Neural progenitor cell (in vitro differentiated cells): ENCODE measurements around the gene HSP90AB1. TPM values are rescaled to one million over a fixed set of nuclear protein-coding genes. Genes with fewer than 3 reads are reported as not detected.
A peak's percentile ranks its signal among the peaks of the same experiment; 100 is the strongest.

Experiments
- DNase-seq: peaks from one replicate; pipeline ENCODE4 v3.0.0-alpha.2; 2016; ENCODE audit warnings: low spot score
- H2AFZ ChIP-seq: fragments of 200-600 bp; sonication (generic); replicated peaks from 2 replicates; pipeline ENCODE4 v1.6.1; 2016; ENCODE audit warnings: antibody characterized with exemption
- H3F3A ChIP-seq: fragments of 200-600 bp; sonication (generic); 2 replicates; pipeline ENCODE4 v1.6.1; 2016; ENCODE audit warnings: antibody characterized with exemption, low read depth
- H3K27ac ChIP-seq: fragments of 200-600 bp; sonication (generic); 2 replicates; pipeline ENCODE4 v1.5.1; 2016; ENCODE audit warnings: mild to moderate bottlenecking
- H3K27me3 ChIP-seq: fragments of 200-600 bp; sonication (generic); 2 replicates; pipeline ENCODE4 v1.6.1; 2016; ENCODE audit warnings: mild to moderate bottlenecking, moderate library complexity
- H3K36me3 ChIP-seq: fragments of 200-600 bp; sonication (generic); 2 replicates; pipeline ENCODE4 v1.5.1; 2016
- H3K4me1 ChIP-seq: fragments of 200-600 bp; sonication (generic); 2 replicates; pipeline ENCODE4 v1.6.1; 2016; ENCODE audit warnings: mixed run types
- H3K4me2 ChIP-seq: fragments of 200-600 bp; sonication (generic); 2 replicates; pipeline ENCODE4 v1.6.1; 2016
- H3K4me3 ChIP-seq: fragments of 200-600 bp; sonication (generic); 2 replicates; pipeline ENCODE4 v1.5.1; 2016
- H3K79me2 ChIP-seq: fragments of 200-600 bp; sonication (generic); 2 replicates; pipeline ENCODE4 v1.6.1; 2016; ENCODE audit warnings: low read depth
- H3K9ac ChIP-seq: fragments of 200-600 bp; sonication (generic); 2 replicates; pipeline ENCODE4 v1.6.1; 2016
- H3K9me3 ChIP-seq: fragments of 200-600 bp; sonication (generic); 2 replicates; pipeline ENCODE4 v1.5.1; 2016; ENCODE audit warnings: low read depth
- H4K20me1 ChIP-seq: fragments of 200-600 bp; sonication (generic); 2 replicates; pipeline ENCODE4 v1.6.1; 2016; ENCODE audit warnings: low read depth
- H3K27ac Mint-ChIP-seq: 3 replicates; pipeline ENCODE4 v1.8.0; 2021; ENCODE audit warnings: mixed read lengths
- H3K27me3 Mint-ChIP-seq: 2 replicates; pipeline ENCODE4 v1.8.0; 2022; ENCODE audit warnings: low read depth, mild to moderate bottlenecking, inconsistent platforms, moderate library complexity, mixed read lengths; ENCODE audit not compliant: insufficient read depth
- H3K36me3 Mint-ChIP-seq: 3 replicates; pipeline ENCODE4 v1.8.0; 2021; ENCODE audit warnings: mixed read lengths
- H3K4me1 Mint-ChIP-seq: 3 replicates; pipeline ENCODE4 v1.8.0; 2021; ENCODE audit warnings: mixed read lengths
- H3K4me3 Mint-ChIP-seq: 3 replicates; pipeline ENCODE4 v1.8.0; 2021; ENCODE audit warnings: mild to moderate bottlenecking, moderate library complexity, mixed read lengths
- H3K9me3 Mint-ChIP-seq: 3 replicates; pipeline ENCODE4 v1.8.0; 2020; ENCODE audit warnings: mixed read lengths
- EZH2 ChIP-seq: fragments of 200-600 bp; sonication (generic); IDR thresholded peaks from 2 replicates; pipeline ENCODE4 v1.6.1; 2017; ENCODE audit warnings: antibody characterized with exemption, mild to moderate bottlenecking, moderate library complexity
- EZH2phosphoT487 ChIP-seq: fragments of 200-600 bp; sonication (generic); IDR thresholded peaks from 2 replicates; pipeline ENCODE4 v1.6.1; 2017; ENCODE audit warnings: antibody characterized with exemption
- total RNA-seq: library from RNA; depleted of rRNA; stranded (reverse); fragments of >200 nt; gene quantifications from 2 replicates; pipeline ENCODE4 v1.2.3, GENCODE V29; 2015; ENCODE audit warnings: low replicate concordance
- TF ChIP-seq, protein P1 (sequence below): fragments of 200-600 bp; sonication (generic); IDR thresholded peaks from 2 replicates; pipeline ENCODE4 v1.5.1; 2017; ENCODE audit warnings: antibody characterized with exemption, mild to moderate bottlenecking

The HSP90AB1 gene
- total RNA-seq, 1 donor from 2014 or later, result 2,068 TPM

- Histone ChIP-seq H3F3A (peaks cover 57% of the 10 kb centered on the region), H2AFZ (peak within 1 kb of the TSS; percentile 96), H4K20me1 (peaks cover 45% of the 10 kb centered on the region), H3K79me2 (peaks cover 43% of the 10 kb centered on the region), H3K4me1 (peaks cover 10% of the 10 kb centered on the region), H3K27me3 (no peaks in the 10 kb centered on the region), H3K9me3 (no peaks in the 10 kb centered on the region), H3K4me2 (peak within 1 kb of the TSS; percentile 99), H3K36me3 (peaks cover 6% of the 10 kb centered on the region), H3K4me3 (peak within 1 kb of the TSS; percentile 96), H3K27ac (peak within 1 kb of the TSS; percentile 93), H3K9ac (peak within 1 kb of the TSS; percentile 82)
- peaks cover 18% of the 10 kb centered on the region for H3K36me3 Mint-ChIP-seq
- H3K4me1 Mint-ChIP-seq, result peaks cover 35% of the 10 kb centered on the region
- no peaks in the 10 kb centered on the region for H3K9me3 Mint-ChIP-seq
- no peak for TF ChIP-seq EZH2
- TF ChIP-seq, protein P1, sequence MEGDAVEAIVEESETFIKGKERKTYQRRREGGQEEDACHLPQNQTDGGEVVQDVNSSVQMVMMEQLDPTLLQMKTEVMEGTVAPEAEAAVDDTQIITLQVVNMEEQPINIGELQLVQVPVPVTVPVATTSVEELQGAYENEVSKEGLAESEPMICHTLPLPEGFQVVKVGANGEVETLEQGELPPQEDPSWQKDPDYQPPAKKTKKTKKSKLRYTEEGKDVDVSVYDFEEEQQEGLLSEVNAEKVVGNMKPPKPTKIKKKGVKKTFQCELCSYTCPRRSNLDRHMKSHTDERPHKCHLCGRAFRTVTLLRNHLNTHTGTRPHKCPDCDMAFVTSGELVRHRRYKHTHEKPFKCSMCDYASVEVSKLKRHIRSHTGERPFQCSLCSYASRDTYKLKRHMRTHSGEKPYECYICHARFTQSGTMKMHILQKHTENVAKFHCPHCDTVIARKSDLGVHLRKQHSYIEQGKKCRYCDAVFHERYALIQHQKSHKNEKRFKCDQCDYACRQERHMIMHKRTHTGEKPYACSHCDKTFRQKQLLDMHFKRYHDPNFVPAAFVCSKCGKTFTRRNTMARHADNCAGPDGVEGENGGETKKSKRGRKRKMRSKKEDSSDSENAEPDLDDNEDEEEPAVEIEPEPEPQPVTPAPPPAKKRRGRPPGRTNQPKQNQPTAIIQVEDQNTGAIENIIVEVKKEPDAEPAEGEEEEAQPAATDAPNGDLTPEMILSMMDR, result peak; percentile 70
- peaks cover 10% of the 10 kb centered on the region for H3K27me3 Mint-ChIP-seq
- peak within 1 kb of the TSS; percentile 91 for H3K4me3 Mint-ChIP-seq
- peak; percentile 93 for DNase-seq
- H3K27ac Mint-ChIP-seq, result peak within 1 kb of the TSS; percentile 96
These were observed 10.3 kb downstream of the HSP90AB1 start, which contains the start of gene SLC35B2 for GRCh38 chr6:44257025-44257752. SLC35B2 (minus strand) TSS chr6:44257528; CDS start chr6:44257410, 118 bp downstream.

- no peak for DNase-seq
- peaks cover 15% of the 10 kb centered on the region for H3K36me3 Mint-ChIP-seq
- peak overlapping the region; percentile 96 for H3K4me3 ChIP-seq
- peak overlapping the region; percentile 99 for H3K4me2 ChIP-seq
- H3K9me3 ChIP-seq, result no peaks in the 10 kb centered on the region
- peaks cover 10% of the 10 kb centered on the region for H3K4me1 ChIP-seq
- H3K4me1 Mint-ChIP-seq, result peaks cover 40% of the 10 kb centered on the region
- no peaks in the 10 kb centered on the region for H3K27me3 ChIP-seq
- peaks cover 38% of the 10 kb centered on the region for H4K20me1 ChIP-seq
- no peaks in the 10 kb centered on the region for H3K9me3 Mint-ChIP-seq
- no peak overlapping the region for H3K27ac ChIP-seq
- H3K79me2 ChIP-seq, result peaks cover 37% of the 10 kb centered on the region
- peaks cover 10% of the 10 kb centered on the region for H3K27me3 Mint-ChIP-seq
- H3K4me3 Mint-ChIP-seq, result peak overlapping the region; percentile 87
- TF ChIP-seq EZH2phosphoT487, result no peak
- TF ChIP-seq EZH2, result no peak
- TF ChIP-seq, protein P1, result no peak
- H3F3A ChIP-seq, result peaks cover 50% of the 10 kb centered on the region
- H3K9ac ChIP-seq, result no peak overlapping the region
- peak overlapping the region; percentile 68 for H2AFZ ChIP-seq
- H3K36me3 ChIP-seq, result peaks cover 5% of the 10 kb centered on the region
- H3K27ac Mint-ChIP-seq, result peak overlapping the region; percentile 96
These were observed 10.9 kb downstream of the HSP90AB1 start for GRCh38 chr6:44257753-44258324.

- Histone ChIP-seq H4K20me1 (peaks cover 33% of the 10 kb centered on the region), H3K4me3 (no peak overlapping the region), H3K27me3 (no peaks in the 10 kb centered on the region), H3K4me1 (peaks cover 14% of the 10 kb centered on the region), H3K36me3 (peaks cover 5% of the 10 kb centered on the region), H3F3A (peaks cover 45% of the 10 kb centered on the region), H3K9me3 (no peaks in the 10 kb centered on the region), H3K4me2 (peak overlapping the region; percentile 99), H3K9ac (no peak overlapping the region), H3K79me2 (peaks cover 32% of the 10 kb centered on the region), H3K27ac (no peak overlapping the region), H2AFZ (no peak overlapping the region)
- TF ChIP-seq, protein P1, result no peak
- TF ChIP-seq EZH2phosphoT487 (no peak), EZH2 (no peak)
- H3K27me3 Mint-ChIP-seq, result peaks cover 10% of the 10 kb centered on the region
- no peaks in the 10 kb centered on the region for H3K9me3 Mint-ChIP-seq
- no peak overlapping the region for H3K27ac Mint-ChIP-seq
- H3K4me3 Mint-ChIP-seq, result peak overlapping the region; percentile 87
- H3K4me1 Mint-ChIP-seq, result peaks cover 43% of the 10 kb centered on the region
- DNase-seq, result no peak
- H3K36me3 Mint-ChIP-seq, result peaks cover 10% of the 10 kb centered on the region
These were observed 11.5 kb downstream of the HSP90AB1 start for GRCh38 chr6:44258325-44258863.
